Measurements from ENCODE around the gene MYH11.
"Not testable (repeated sequence)": the region's sequence is repeated elsewhere in the genome, so short reads cannot be mapped to it uniquely, and the experiment has no call there.

The MYH11 gene

GRCh38 chr16:15716694-15717447, 140.0 kb downstream of the MYH11 start:
- peak; percentile 20 for DNase-seq (ENCODE audit: low read depth, low spot score)

GRCh38 chr16:15715221-15715620, 141.6 kb downstream of the MYH11 start:
- no peak for DNase-seq (ENCODE audit: low read depth, low spot score)

GRCh38 chr16:15714393-15715172, 142.2 kb downstream of the MYH11 start:
- no peak for DNase-seq (ENCODE audit: low read depth, low spot score)

- DNase-seq (ENCODE audit: low read depth, low spot score): no peak
Measured at GRCh38 chr16:15708997-15709396, 147.8 kb downstream of the MYH11 start.

GRCh38 chr16:15708096-15708495, 148.7 kb downstream of the MYH11 start:
- DNase-seq (ENCODE audit: low read depth, low spot score): no peak

- DNase-seq (ENCODE audit: low read depth, low spot score): no peak
Measured at GRCh38 chr16:15707332-15707731, 149.5 kb downstream of the MYH11 start.

- DNase-seq (ENCODE audit: low read depth, low spot score): no peak
Measured at GRCh38 chr16:15705064-15705565, 151.7 kb downstream of the MYH11 start.

- peak; percentile 85 for DNase-seq (ENCODE audit: low read depth, low spot score)
Measured at GRCh38 chr16:15704545-15704987, 152.3 kb downstream of the MYH11 start.

- no peak for DNase-seq (ENCODE audit: low read depth, low spot score)
Measured at GRCh38 chr16:15703029-15703736, 153.6 kb downstream of the MYH11 start.

- no peak for DNase-seq (ENCODE audit: low read depth, low spot score)
Measured at GRCh38 chr16:15701975-15702970, 154.6 kb downstream of the MYH11 start.

- DNase-seq (ENCODE audit: low read depth, low spot score): no peak
Measured at GRCh38 chr16:15701367-15701766, 155.5 kb downstream of the MYH11 start.

- no peak for DNase-seq (ENCODE audit: low read depth, low spot score)
Measured at GRCh38 chr16:15699819-15700218, 157.0 kb downstream of the MYH11 start.

- no peak for DNase-seq (ENCODE audit: low read depth, low spot score)
Measured at GRCh38 chr16:15694499-15694898, 162.3 kb downstream of the MYH11 start.

- DNase-seq (ENCODE audit: low read depth, low spot score): not testable (repeated sequence)
Measured at GRCh38 chr16:15692508-15692907, 164.3 kb downstream of the MYH11 start.

GRCh38 chr16:15691046-15691445, 165.8 kb downstream of the MYH11 start:
- DNase-seq (ENCODE audit: low read depth, low spot score): no peak

GRCh38 chr16:15690296-15690695, 166.5 kb downstream of the MYH11 start:
- no peak for DNase-seq (ENCODE audit: low read depth, low spot score)

GRCh38 chr16:15689290-15689689, 167.5 kb downstream of the MYH11 start:
- no peak for DNase-seq (ENCODE audit: low read depth, low spot score)

- DNase-seq (ENCODE audit: low read depth, low spot score): no peak
Measured at GRCh38 chr16:15686287-15686686, 170.5 kb downstream of the MYH11 start.

- DNase-seq (ENCODE audit: low read depth, low spot score): peak; percentile 68
Measured at GRCh38 chr16:15682105-15682570, 174.7 kb downstream of the MYH11 start.

- no peak for DNase-seq (ENCODE audit: low read depth, low spot score)
Measured at GRCh38 chr16:15677447-15677846, 179.4 kb downstream of the MYH11 start.

- no peak for DNase-seq (ENCODE audit: low read depth, low spot score)
Measured at GRCh38 chr16:15676506-15676905, 180.3 kb downstream of the MYH11 start.

Measured in ELF-1 (cell line).